ENCODE measurements around the gene CBLN3.
"Not testable (repeated sequence)": the region's sequence is repeated elsewhere in the genome, so short reads cannot be mapped to it uniquely, and the experiment has no call there.

The CBLN3 gene

GRCh38 chr14:24403294-24403998 is 26.0 kb downstream of the CBLN3 start:
- DNase-seq (ENCODE audit: low read depth) = no peak

GRCh38 chr14:24401810-24402702 is 27.4 kb downstream of the CBLN3 start:
- DNase-seq (ENCODE audit: low read depth) = no peak

- DNase-seq (ENCODE audit: low read depth) = no peak
These were observed 29.3 kb downstream of the CBLN3 start for GRCh38 chr14:24399999-24400718.

- DNase-seq (ENCODE audit: low read depth) = no peak
These were observed 30.0 kb downstream of the CBLN3 start for GRCh38 chr14:24399447-24399822.

GRCh38 chr14:24398653-24399446 is 30.6 kb downstream of the CBLN3 start, which contains the start of gene NYNRIN:
Gene NYNRIN (plus strand): TSS chr14:24399003. CDS start chr14:24399247, 244 bp downstream.
- no peak for DNase-seq (ENCODE audit: low read depth)

GRCh38 chr14:24398293-24398652 is 31.2 kb downstream of the CBLN3 start:
- DNase-seq (ENCODE audit: low read depth) = no peak

GRCh38 chr14:24397639-24398292 is 31.7 kb downstream of the CBLN3 start:
- no peak for DNase-seq (ENCODE audit: low read depth)

GRCh38 chr14:24395609-24396582 is 33.6 kb downstream of the CBLN3 start:
- DNase-seq (ENCODE audit: low read depth) = no peak

GRCh38 chr14:24394275-24394674 is 35.2 kb downstream of the CBLN3 start:
- no peak for DNase-seq (ENCODE audit: low read depth)

- DNase-seq (ENCODE audit: low read depth) = no peak
These were observed 37.0 kb downstream of the CBLN3 start for GRCh38 chr14:24392325-24393091.

- no peak for DNase-seq (ENCODE audit: low read depth)
These were observed 38.6 kb downstream of the CBLN3 start for GRCh38 chr14:24390701-24391468.

- no peak for DNase-seq (ENCODE audit: low read depth)
These were observed 40.1 kb downstream of the CBLN3 start for GRCh38 chr14:24389226-24389848.

GRCh38 chr14:24388474-24389179 is 40.8 kb downstream of the CBLN3 start:
- no peak for DNase-seq (ENCODE audit: low read depth)

- DNase-seq (ENCODE audit: low read depth) = not testable (repeated sequence)
These were observed 41.9 kb downstream of the CBLN3 start for GRCh38 chr14:24387579-24387978.

- DNase-seq (ENCODE audit: low read depth) = no peak
These were observed 42.5 kb downstream of the CBLN3 start for GRCh38 chr14:24387009-24387345.

GRCh38 chr14:24385524-24385923 is 43.9 kb downstream of the CBLN3 start:
- no peak for DNase-seq (ENCODE audit: low read depth)

- no peak for DNase-seq (ENCODE audit: low read depth)
These were observed 45.3 kb downstream of the CBLN3 start for GRCh38 chr14:24384169-24384568.

- DNase-seq (ENCODE audit: low read depth) = no peak
These were observed 47.5 kb downstream of the CBLN3 start for GRCh38 chr14:24382064-24382371.

Data from stimulated activated CD8-positive, alpha-beta memory T cell treated with anti-CD3 and anti-CD28 coated beads, Interleukin-7, amount 100 ng/mL, for 24 hours (primary cell).